Embryonic facial prominence (tissue), 1 donor: ENCODE data around the gene STX17.
"Not testable (repeated sequence)": the region's sequence is repeated elsewhere in the genome, so short reads cannot be mapped to it uniquely, and the experiment has no call there.

Experiments used
- DNase-seq: peaks from one replicate; pipeline ENCODE4 v3.0.0-alpha.2; 2016; ENCODE audit errors: extremely low spot score

The STX17 gene

GRCh38 chr9:99906403-99907207 lies at the start of gene STX17:
Gene STX17 (plus strand): TSS chr9:99906654. CDS start chr9:99915240, 8,586 bp downstream.
- peak; percentile 16 for DNase-seq

- not testable (repeated sequence) for DNase-seq
These were observed 48.9 kb upstream of the STX17 start for GRCh38 chr9:99857576-99857975.

GRCh38 chr9:99858087-99858486 lies 48.4 kb upstream of the STX17 start:
- no peak for DNase-seq

- no peak for DNase-seq
These were observed 47.0 kb upstream of the STX17 start for GRCh38 chr9:99859243-99859980.

- no peak for DNase-seq
These were observed 46.2 kb upstream of the STX17 start for GRCh38 chr9:99860266-99860665.

GRCh38 chr9:99863955-99864354 lies 42.5 kb upstream of the STX17 start:
- no peak for DNase-seq

GRCh38 chr9:99866398-99866797 lies 40.1 kb upstream of the STX17 start:
- no peak for DNase-seq

- DNase-seq: no peak
These were observed 38.9 kb upstream of the STX17 start for GRCh38 chr9:99867536-99867935.

- DNase-seq: no peak
These were observed 38.5 kb upstream of the STX17 start for GRCh38 chr9:99867968-99868367.

- DNase-seq: no peak
These were observed 37.6 kb upstream of the STX17 start for GRCh38 chr9:99868845-99869244.

- DNase-seq: no peak
These were observed 36.3 kb upstream of the STX17 start for GRCh38 chr9:99870126-99870525.

GRCh38 chr9:99873531-99873930 lies 32.9 kb upstream of the STX17 start:
- no peak for DNase-seq

GRCh38 chr9:99873943-99874584 lies 32.4 kb upstream of the STX17 start:
- no peak for DNase-seq

- DNase-seq: no peak
These were observed 30.3 kb upstream of the STX17 start for GRCh38 chr9:99876190-99876589.

GRCh38 chr9:99878651-99879050 lies 27.8 kb upstream of the STX17 start:
- no peak for DNase-seq

- DNase-seq: no peak
These were observed 24.7 kb upstream of the STX17 start for GRCh38 chr9:99881769-99882168.

GRCh38 chr9:99885747-99886146 lies 20.7 kb upstream of the STX17 start:
- no peak for DNase-seq

GRCh38 chr9:99889120-99889519 lies 17.3 kb upstream of the STX17 start:
- DNase-seq: no peak

GRCh38 chr9:99894826-99895225 lies 11.6 kb upstream of the STX17 start:
- DNase-seq: no peak

GRCh38 chr9:99895510-99895909 lies 10.9 kb upstream of the STX17 start:
- no peak for DNase-seq

- no peak for DNase-seq
These were observed 10.3 kb upstream of the STX17 start for GRCh38 chr9:99896119-99896518.

- DNase-seq: no peak
These were observed 3.1 kb upstream of the STX17 start for GRCh38 chr9:99903393-99903792.
